NCI-H146 (cell line): Measurements from ENCODE around the gene NPTN.
"Not testable (repeated sequence)": the region's sequence is repeated elsewhere in the genome, so short reads cannot be mapped to it uniquely, and the experiment has no call there.

Experiments used
- DNase-seq: peaks from one replicate; lab custom pipeline; 2025; lab: John Stamatoyannopoulos, UW

NPTN gene

GRCh38 chr15:73633111-73633990 lies at the start of gene NPTN:
Gene NPTN (minus strand): TSS chr15:73633389. CDS start chr15:73633215, 174 bp downstream.
- DNase-seq = peak; percentile 94

GRCh38 chr15:73682600-73683090 lies 49.5 kb upstream of the NPTN start:
- no peak for DNase-seq

- DNase-seq = no peak
Measured at GRCh38 chr15:73681856-73682599, 48.8 kb upstream of the NPTN start.

GRCh38 chr15:73681063-73681462 lies 47.9 kb upstream of the NPTN start:
- DNase-seq = no peak

- DNase-seq = no peak
Measured at GRCh38 chr15:73680549-73680948, 47.4 kb upstream of the NPTN start.

GRCh38 chr15:73679964-73680363 lies 46.8 kb upstream of the NPTN start:
- no peak for DNase-seq

- DNase-seq = no peak
Measured at GRCh38 chr15:73679180-73679579, 46.0 kb upstream of the NPTN start.

GRCh38 chr15:73678498-73678897 lies 45.3 kb upstream of the NPTN start:
- DNase-seq = no peak

GRCh38 chr15:73677733-73678132 lies 44.5 kb upstream of the NPTN start:
- no peak for DNase-seq

- peak; percentile 40 for DNase-seq
Measured at GRCh38 chr15:73677146-73677607, 44.0 kb upstream of the NPTN start.

- DNase-seq = no peak
Measured at GRCh38 chr15:73674587-73674986, 41.4 kb upstream of the NPTN start.

GRCh38 chr15:73660455-73660854 lies 27.3 kb upstream of the NPTN start:
- no peak for DNase-seq

- no peak for DNase-seq
Measured at GRCh38 chr15:73658645-73659044, 25.5 kb upstream of the NPTN start.

- DNase-seq = no peak
Measured at GRCh38 chr15:73655724-73656123, 22.5 kb upstream of the NPTN start.

- no peak for DNase-seq
Measured at GRCh38 chr15:73654659-73655058, 21.5 kb upstream of the NPTN start.

- no peak for DNase-seq
Measured at GRCh38 chr15:73650416-73651126, 17.4 kb upstream of the NPTN start.

GRCh38 chr15:73648014-73648295 lies 14.8 kb upstream of the NPTN start:
- no peak for DNase-seq

- no peak for DNase-seq
Measured at GRCh38 chr15:73647259-73648013, 14.2 kb upstream of the NPTN start.

- not testable (repeated sequence) for DNase-seq
Measured at GRCh38 chr15:73639464-73639863, 6.3 kb upstream of the NPTN start.

- DNase-seq = no peak
Measured at GRCh38 chr15:73637527-73637926, 4.3 kb upstream of the NPTN start.

- DNase-seq = no peak
Measured at GRCh38 chr15:73633991-73634495, 854 bp upstream of the NPTN start.

- no peak for DNase-seq
Measured at GRCh38 chr15:73632670-73633058, 525 bp downstream of the NPTN start.
